DMS 273 treated with DMSO at 0.1 percent for 48 hours (cell line): ENCODE results near the gene PTPRN2.
"Not testable (repeated sequence)": the region's sequence is repeated elsewhere in the genome, so short reads cannot be mapped to it uniquely, and the experiment has no call there.

Source experiments
- DNase-seq: peaks from one replicate; lab custom pipeline; 2025; lab: John Stamatoyannopoulos, UW

The PTPRN2 gene

DNA sequence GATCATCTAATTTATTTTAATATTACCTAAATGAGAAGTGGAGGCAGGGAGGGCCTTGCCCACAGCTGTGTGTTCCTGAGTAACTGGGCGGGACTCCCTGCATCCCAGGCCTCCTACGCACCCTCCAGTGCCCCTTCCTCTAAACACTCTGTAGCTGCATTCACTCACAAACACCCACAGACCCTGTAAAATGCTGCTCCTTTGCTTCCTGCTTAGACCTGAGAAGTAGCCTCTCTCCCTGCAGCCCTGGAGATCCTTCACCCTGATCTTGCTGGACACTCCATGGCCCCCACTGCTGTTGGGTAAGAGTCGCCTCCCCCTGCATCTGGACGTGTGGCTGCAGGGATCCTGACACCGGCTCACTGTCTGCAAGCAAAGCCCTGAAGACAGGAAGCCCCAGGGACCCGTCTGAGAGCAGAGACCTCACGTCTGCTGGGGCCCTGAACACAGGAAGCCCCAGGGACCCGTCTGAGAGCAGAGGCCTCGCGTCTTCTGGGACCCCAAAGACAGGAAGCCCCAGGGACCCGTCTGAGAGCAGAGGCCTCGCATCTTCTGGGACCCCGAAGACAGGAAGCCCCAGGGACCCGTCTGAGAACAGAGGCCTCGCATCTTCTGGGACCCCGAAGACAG lies 661.0 kb downstream of the PTPRN2 start:
- DNase-seq: no peak

DNA sequence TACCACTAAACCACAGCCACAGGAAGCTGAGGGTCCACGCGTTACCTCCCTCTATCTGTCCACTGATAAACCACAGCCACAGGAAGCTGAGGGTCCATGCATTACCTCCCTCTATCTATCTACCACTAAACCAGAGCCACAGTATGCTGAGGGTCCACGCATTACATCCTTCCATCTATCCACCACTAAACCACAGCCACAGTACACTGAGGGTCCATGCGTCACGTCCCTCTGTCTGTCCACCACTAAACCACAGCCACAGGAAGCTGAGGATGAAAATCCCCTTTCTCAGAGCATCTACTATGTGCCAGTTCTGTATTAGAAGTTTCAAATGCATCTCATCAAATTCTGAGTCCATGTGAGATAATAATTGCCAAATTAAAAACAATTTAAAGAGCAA lies 661.5 kb downstream of the PTPRN2 start:
- no peak for DNase-seq

GRCh38 chr7:157925383-157925875 lies 662.2 kb downstream of the PTPRN2 start:
- DNase-seq: no peak

- no peak for DNase-seq
These were observed 663.6 kb downstream of the PTPRN2 start for GRCh38 chr7:157923903-157924630.

- DNase-seq: no peak
These were observed 665.0 kb downstream of the PTPRN2 start for GRCh38 chr7:157922576-157922975.

GRCh38 chr7:157918326-157919080 lies 669.1 kb downstream of the PTPRN2 start:
- DNase-seq: no peak

- no peak for DNase-seq
These were observed 670.5 kb downstream of the PTPRN2 start for GRCh38 chr7:157916946-157917640.

- no peak for DNase-seq
These were observed 677.2 kb downstream of the PTPRN2 start for GRCh38 chr7:157910446-157910845.

DNA sequence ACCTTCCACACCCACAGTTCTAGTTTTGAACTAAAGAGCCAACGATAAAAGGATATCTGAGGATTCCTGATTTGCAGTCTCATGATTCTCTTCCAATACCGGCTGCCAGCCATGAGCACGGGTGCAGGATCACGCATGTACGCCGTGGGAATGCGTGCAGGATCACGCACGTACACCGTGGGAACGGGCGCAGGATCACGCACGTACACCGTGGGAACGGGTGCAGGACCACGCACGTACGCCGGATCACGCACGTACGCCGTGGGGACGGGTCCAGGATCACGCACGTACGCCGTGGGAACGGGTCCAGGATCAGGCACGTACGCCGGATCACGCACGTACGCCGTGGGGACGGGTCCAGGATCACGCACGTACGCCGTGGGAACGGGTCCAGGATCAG lies 677.6 kb downstream of the PTPRN2 start:
- not testable (repeated sequence) for DNase-seq

GRCh38 chr7:157909370-157909769 lies 678.3 kb downstream of the PTPRN2 start:
- DNase-seq: no peak

GRCh38 chr7:157908006-157908782 lies 679.4 kb downstream of the PTPRN2 start:
- DNase-seq: no peak

DNA sequence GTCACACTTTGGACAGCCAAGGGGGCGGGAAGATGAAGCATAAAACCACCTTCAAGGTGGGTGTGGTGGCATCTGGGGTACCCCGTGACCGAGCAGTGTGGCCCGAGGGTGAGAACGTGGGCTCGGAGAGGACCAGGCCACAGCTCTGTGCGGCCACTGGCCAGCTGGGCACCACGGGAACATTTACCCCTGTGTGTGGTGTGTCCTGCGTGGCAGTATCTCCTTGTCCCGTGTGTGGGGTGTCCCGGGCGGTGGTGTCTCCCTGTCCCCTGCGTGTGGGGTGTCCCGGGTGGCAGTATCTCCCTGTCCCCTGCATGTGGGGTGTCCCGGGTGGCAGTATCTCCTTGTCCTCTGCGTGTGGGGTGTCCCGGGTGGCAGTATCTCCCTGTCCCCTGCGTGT lies 680.5 kb downstream of the PTPRN2 start:
- DNase-seq: no peak

DNA sequence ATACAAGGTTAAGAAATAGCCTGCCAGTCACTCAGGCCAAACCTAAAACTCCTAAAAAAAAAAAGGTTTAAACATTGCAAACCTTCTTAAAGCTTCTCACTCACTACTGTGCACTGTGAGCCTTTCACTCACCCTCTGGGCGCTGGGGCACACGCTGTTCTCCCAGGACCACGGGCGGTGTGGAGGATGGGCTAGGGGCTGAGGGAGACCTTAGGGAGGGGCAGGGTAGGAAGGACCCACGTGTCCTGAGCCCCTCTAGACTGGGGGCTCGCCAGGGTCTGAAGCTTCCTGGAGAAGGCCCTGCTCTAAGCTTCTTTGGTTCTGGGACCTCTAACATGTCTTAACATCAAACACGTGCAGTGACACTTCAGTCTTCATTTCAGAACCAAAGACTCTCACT lies 681.0 kb downstream of the PTPRN2 start:
- DNase-seq: no peak

DNA sequence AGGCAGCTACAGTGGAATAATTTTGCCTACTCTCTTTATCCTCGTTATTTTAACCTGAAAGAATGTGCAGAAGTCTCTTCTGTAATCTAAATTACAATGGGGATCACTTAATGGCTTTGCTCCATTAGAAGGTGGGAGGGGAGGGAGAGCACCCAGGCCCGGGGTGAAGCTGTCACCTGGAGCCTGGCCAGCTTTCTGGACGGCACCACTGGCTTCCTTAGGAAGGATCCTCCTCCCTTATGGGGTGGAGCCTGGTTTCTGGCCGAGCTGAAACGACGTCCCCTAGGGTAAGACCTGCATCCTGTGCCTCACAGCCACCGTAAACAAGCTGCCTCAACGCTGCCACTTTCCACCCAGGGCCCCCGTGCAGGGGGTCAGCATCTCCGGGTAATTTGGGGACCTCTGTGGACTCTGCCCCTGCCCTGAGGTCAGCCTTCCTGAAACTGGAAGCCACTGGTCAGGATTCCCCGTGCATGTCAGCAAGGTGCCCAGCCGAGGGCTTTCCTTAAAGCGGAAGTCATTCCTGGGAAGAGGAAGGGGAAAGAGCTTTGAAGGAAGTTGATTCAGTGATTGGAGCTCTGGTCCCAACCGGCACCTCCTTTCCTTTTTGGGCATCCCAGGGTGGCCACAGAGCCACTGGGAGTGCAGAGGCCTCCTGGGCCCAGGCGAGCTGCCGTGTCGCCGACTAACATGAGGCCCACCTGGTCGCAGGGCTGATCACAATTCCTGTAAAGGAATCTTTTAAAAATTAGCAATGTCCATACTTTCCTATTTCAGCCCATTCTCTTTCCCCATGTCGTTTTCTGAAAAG lies 681.8 kb downstream of the PTPRN2 start:
- no peak for DNase-seq

DNA sequence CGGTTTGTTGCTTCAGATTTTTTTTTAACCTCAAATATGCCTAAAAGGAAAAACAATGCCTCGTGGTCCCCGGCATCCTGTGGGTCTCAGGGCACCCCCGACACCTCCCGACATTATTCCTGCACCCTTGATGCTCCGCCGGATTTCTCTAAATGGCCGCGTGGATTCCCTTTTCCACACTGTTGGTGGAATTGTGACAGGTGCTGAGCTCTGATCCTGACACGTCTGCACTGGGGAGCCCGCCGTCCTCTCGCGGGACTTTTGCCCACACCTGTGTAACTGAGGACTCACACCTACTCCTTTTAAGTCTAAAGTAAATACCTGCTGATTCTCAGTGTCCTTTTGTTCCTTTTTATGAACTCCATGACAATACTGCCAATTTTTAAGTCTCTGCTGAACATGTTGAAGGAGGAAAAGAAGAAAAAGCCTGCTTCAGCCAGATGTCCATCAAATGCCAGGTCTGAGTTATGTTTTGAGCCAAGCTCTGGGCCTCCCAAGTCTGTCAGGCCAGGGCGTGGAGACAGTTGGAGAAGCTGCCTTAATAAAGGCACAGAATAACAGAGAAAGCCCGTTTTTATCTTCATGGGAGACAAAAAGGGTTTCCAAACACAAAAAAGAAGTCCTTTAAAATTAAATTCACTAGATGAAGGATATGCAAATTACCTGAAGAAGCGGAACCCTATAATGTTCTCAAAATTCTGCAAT lies 682.6 kb downstream of the PTPRN2 start:
- DNase-seq: no peak

DNA sequence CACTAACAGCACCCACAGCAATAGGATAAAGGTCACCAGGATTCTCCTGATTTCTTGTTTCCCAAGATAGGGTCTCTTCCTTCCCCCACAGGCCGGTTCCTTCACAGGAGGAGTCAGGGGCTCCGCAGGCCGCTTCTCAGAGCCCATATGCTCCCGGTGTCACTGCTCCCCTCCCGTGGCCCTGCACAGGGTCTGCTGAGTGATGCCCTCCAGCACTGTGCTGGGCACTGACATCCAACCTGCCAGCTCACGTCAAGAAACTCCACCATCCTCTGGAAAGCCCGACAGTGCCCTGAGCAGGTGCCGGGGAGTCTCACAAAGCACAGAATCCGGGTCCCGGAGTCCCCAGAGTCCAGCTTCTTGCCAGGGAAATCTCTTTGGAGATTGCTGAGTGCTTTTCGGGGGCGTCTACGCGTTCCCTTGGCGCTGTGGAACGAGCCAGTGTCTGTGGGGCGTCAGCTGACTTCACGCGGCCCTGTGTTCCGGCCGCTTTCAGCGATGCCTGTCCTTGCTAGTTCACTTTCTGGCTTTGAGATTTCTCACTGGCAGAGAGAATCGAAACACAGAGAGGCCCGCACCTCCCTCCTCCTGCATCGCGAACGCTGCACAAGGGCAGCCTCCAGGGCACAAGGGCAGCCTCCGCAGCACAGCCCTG lies 683.3 kb downstream of the PTPRN2 start:
- no peak for DNase-seq

DNA sequence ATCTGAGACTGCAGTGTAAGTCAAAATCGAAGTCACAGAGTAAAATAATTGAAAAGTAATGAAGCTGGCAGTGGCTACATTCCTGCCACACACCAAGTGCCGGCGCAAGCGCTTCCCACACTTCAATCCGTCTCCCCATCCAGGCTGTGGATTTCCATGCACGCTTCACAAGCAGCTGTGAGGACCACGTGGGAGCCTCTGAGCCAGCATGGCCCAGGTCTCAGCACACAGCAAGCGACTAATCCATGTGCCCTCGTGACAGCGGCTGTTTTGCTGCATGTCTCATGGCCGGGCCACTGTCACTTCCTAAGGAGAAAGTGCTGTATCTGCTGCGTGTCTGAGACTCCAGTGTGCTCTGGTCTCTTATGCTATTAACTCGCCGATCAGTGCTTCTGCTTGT lies 683.9 kb downstream of the PTPRN2 start:
- no peak for DNase-seq

GRCh38 chr7:157903296-157903695 lies 684.3 kb downstream of the PTPRN2 start:
- no peak for DNase-seq

DNA sequence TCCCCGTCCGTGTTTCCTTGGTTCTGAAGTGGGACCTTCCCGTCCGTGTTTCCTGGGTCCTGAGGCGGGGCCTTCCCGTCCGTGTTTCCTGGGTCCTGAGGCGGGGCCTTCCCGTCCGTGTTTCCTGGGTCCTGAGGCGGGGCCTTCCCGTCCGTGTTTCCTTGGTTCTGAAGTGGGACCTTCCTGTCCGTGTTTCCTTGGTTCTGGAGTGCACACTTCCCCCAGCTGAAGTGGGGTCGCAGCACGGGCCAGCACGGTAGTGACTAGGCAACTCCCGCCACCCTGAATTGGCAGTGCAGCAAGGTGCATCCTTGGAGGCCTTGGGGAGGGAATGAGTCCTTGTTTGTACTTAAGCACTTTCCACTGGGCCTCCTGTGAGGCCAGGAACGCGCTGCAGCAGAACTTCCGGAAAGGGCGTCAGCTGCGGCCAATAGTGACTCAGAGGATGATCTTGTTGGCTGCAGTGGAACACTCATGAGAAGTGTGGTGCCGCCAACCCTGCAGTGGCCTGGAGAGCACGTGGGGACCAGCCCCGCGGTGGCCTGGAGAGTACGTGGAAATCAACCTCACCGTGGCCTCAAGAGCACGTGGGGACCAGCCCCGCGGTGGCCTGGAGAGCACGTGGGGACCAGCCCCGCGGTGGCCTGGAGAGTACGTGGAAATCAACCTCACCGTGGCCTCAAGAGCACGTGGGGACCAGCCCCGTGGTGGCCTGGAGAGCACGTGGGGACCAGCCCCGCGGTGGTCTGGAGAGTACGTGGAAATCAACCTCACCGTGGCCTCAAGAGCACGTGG lies 685.6 kb downstream of the PTPRN2 start:
- DNase-seq: not testable (repeated sequence)
